A673 (cell line): ENCODE results near the gene CXCL5. TPM values are rescaled to one million over a fixed set of nuclear protein-coding genes. Genes with fewer than 3 reads are reported as not detected.

Experiments
- BruUV-seq: library from RNA; stranded (reverse); fragments of 400-500 nt; replicated peaks from 2 replicates; lab custom pipeline; 2021; lab: Mats Ljungman, UMichigan
- CTCF ChIA-PET: fragments of 300-600 bp; sonication (Branson Sonifier 250); formaldehyde crosslinking; loops from one replicate; lab custom pipeline; 2022; ENCODE audit warnings: antibody characterized with exemption; lab: Charles Lee
- POLR2A ChIA-PET: fragments of 300-600 bp; sonication (Branson Sonifier 250); formaldehyde crosslinking; loops from one replicate; lab custom pipeline; 2022; ENCODE audit warnings: antibody characterized with exemption; ENCODE audit not compliant: low non-redundant PET; lab: Charles Lee
- DNase-seq: peaks from one replicate; pipeline ENCODE4 v3.0.0-alpha.2; 2015; ENCODE audit warnings: low spot score
- H3K27ac ChIP-seq: fragments of 200-600 bp; sonication (generic); 2 replicates; pipeline ENCODE4 v1.5.1; 2016; ENCODE audit warnings: mixed run types, low read depth, mild to moderate bottlenecking, mixed read lengths, antibody characterized with exemption, low read length; ENCODE audit not compliant: poor library complexity, severe bottlenecking
- H3K27me3 ChIP-seq: fragments of 200-600 bp; sonication (generic); replicated peaks from 2 replicates; pipeline ENCODE4 v1.6.1; 2017; ENCODE audit warnings: mixed run types, low read depth, mild to moderate bottlenecking, mixed read lengths, antibody characterized with exemption, low read length; ENCODE audit not compliant: insufficient read depth, poor library complexity
- H3K36me3 ChIP-seq: fragments of 200-600 bp; sonication (generic); 2 replicates; pipeline ENCODE4 v1.6.1; 2016; ENCODE audit warnings: mixed run types, mild to moderate bottlenecking, mixed read lengths, antibody characterized with exemption, low read length; ENCODE audit not compliant: insufficient read depth, poor library complexity, severe bottlenecking
- H3K4me1 ChIP-seq: fragments of 200-600 bp; sonication (generic); 2 replicates; pipeline ENCODE4 v1.6.1; 2017; ENCODE audit warnings: mixed run types, mild to moderate bottlenecking, mixed read lengths, antibody characterized with exemption, low read length; ENCODE audit not compliant: insufficient read depth, poor library complexity, severe bottlenecking
- H3K4me3 ChIP-seq: fragments of 200-600 bp; sonication (generic); 2 replicates; pipeline ENCODE4 v1.5.1; 2016; ENCODE audit warnings: low read depth, mixed run types, mild to moderate bottlenecking, mixed read lengths, low read length; ENCODE audit not compliant: poor library complexity, severe bottlenecking
- H3K9me3 ChIP-seq: fragments of 200-600 bp; sonication (generic); 2 replicates; pipeline ENCODE4 v1.6.1; 2016; ENCODE audit warnings: mixed run types, low read depth, mild to moderate bottlenecking, mixed read lengths, antibody characterized with exemption, low read length; ENCODE audit not compliant: poor library complexity, severe bottlenecking
- CTCF ChIP-seq: fragments of 300-800, 200-600 bp; sonication (generic); conservative IDR thresholded peaks from 2 replicates; pipeline ENCODE4 v1.5.1; 2017; ENCODE audit warnings: low read depth, mild to moderate bottlenecking, antibody characterized with exemption, low read length, moderate library complexity, mixed read lengths
- EZH2 ChIP-seq: fragments of 200-600 bp; sonication (generic); IDR thresholded peaks from 2 replicates; pipeline ENCODE4 v1.6.1; 2017; ENCODE audit warnings: borderline replicate concordance, low read depth, mild to moderate bottlenecking, mixed read lengths, antibody characterized with exemption, low read length; ENCODE audit not compliant: poor library complexity, severe bottlenecking
- intact Hi-C: fragments of 100-400 bp; cut with micrococcal nuclease; formaldehyde crosslinking; loops from one replicate; pipeline ENCODE4 v1.10.0; 2022; ENCODE audit not compliant: unreplicated experiment
- total RNA-seq: library from RNA; stranded (reverse); gene quantifications from 2 replicates; pipeline ENCODE4 v1.2.3, GENCODE V29; 2021

Gene CXCL5
- total RNA-seq, 1 experiment from 2014 or later, result not detected

- no peaks in the 10 kb centered on the region for H3K36me3 ChIP-seq
- H3K27ac ChIP-seq, result no peak overlapping the region
- intact Hi-C loops, result loop anchor here (10.0 kb wide), 1 partner anchor 186 kb away; no protein-coding TSS in a partner anchor
- H3K27me3 ChIP-seq, result no peaks in the 10 kb centered on the region
- no TSS peak for BruUV-seq
- H3K4me1 ChIP-seq, result no peaks in the 10 kb centered on the region
- CTCF ChIA-PET, result no interaction called here
- H3K9me3 ChIP-seq, result no peaks in the 10 kb centered on the region
- POLR2A ChIA-PET, result no interaction called here
- no peak overlapping the region for H3K4me3 ChIP-seq
- DNase-seq, result no peak
- TF ChIP-seq EZH2 (no peak), CTCF (no peak)
Measured at GRCh38 chr4:73948990-73949706, 49.3 kb downstream of the CXCL5 start.

- Histone ChIP-seq H3K27ac (no peak overlapping the region), H3K4me1 (no peaks in the 10 kb centered on the region), H3K36me3 (no peaks in the 10 kb centered on the region), H3K27me3 (peaks cover 4% of the 10 kb centered on the region), H3K4me3 (no peak overlapping the region), H3K9me3 (no peaks in the 10 kb centered on the region)
- DNase-seq, result no peak
- intact Hi-C loops, result loop anchor here (10.0 kb wide), 1 partner anchor 187 kb away; no protein-coding TSS in a partner anchor
- no TSS peak for BruUV-seq
- POLR2A ChIA-PET, result no interaction called here
- CTCF ChIA-PET, result no interaction called here
- TF ChIP-seq EZH2, result no peak
- no peak for TF ChIP-seq CTCF
Measured at GRCh38 chr4:73948291-73948690, 50.2 kb downstream of the CXCL5 start.

DNA sequence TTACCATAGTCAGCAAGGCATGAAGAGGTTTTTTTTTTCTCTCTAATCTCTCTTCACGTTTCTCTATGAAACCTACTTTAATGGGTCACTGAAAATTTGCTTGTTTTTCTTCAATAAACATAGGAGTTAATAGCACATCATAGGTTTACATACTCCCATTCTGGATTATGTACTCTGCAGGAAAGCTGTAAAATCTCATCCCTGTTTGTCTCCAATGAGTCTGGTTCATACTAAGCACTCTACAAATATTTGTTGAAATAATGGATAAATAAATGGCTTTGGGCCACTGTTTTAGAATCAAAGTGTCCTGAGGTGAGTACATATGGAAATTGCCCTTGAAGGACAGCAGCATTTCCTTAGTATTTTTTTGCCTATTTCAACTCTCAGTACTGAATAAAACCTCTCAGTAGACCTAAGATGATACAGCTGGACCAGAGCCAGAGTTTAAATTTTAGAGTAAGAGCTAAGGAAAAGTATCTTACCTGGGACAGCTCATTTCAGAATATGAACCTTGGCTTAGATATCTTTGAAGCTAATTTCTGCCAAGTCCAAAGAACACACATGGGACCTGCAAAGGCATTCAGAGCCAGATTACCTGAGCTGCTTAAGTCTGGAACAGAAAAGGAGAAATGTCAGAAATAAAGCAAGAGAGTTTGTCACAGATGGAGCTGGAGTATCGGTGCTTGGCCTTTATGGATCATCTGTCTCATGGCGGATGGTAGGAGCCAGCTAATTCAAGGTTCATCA lies 51.1 kb downstream of the CXCL5 start:
- Histone ChIP-seq H3K4me1 (no peaks in the 10 kb centered on the region), H3K4me3 (no peak overlapping the region), H3K27me3 (peaks cover 7% of the 10 kb centered on the region), H3K9me3 (no peaks in the 10 kb centered on the region), H3K27ac (no peak overlapping the region), H3K36me3 (no peaks in the 10 kb centered on the region)
- TF ChIP-seq CTCF (no peak), EZH2 (no peak)
- POLR2A ChIA-PET, result no interaction called here
- BruUV-seq, result no TSS peak
- CTCF ChIA-PET, result no interaction called here
- DNase-seq, result no peak
- intact Hi-C loops, result loop anchor here (10.0 kb wide), 1 partner anchor 187 kb away; no protein-coding TSS in a partner anchor
